Adipose tissue (tissue), 3 donors: ENCODE results near the gene GRK5. TPM values are rescaled to one million over a fixed set of nuclear protein-coding genes. Genes with fewer than 3 reads are reported as not detected.

Experiments
- H3K27ac ChIP-seq: one replicate; pipeline ENCODE4 v1.5.1; 2013; ENCODE audit warnings: low read depth, low read length
- WGBS, 3 donors: extraction: QIAGEN DNeasy Blood & Tissue Kit; methylation state at CpG; one replicate each; pipeline ENCODE4 v1.1.7; 2013; 5-methylcytosine and 5-hydroxymethylcytosine counted together
- polyA plus RNA-seq, 3 donors: library from polyadenylated mRNA; stranded (reverse); fragments of 200-250 nt; gene quantifications; one replicate each; pipeline ENCODE4 v1.2.3, GENCODE V29; 2013
- donor health status: healthy with polysubstance abuse.
- donor health status: Bipolar disorder and iron deficiency.
- donor health status: healthy.

GRK5 gene
- polyA plus RNA-seq, 3 donors: 3.2 to 38.5 (median 20.8) TPM

DNA sequence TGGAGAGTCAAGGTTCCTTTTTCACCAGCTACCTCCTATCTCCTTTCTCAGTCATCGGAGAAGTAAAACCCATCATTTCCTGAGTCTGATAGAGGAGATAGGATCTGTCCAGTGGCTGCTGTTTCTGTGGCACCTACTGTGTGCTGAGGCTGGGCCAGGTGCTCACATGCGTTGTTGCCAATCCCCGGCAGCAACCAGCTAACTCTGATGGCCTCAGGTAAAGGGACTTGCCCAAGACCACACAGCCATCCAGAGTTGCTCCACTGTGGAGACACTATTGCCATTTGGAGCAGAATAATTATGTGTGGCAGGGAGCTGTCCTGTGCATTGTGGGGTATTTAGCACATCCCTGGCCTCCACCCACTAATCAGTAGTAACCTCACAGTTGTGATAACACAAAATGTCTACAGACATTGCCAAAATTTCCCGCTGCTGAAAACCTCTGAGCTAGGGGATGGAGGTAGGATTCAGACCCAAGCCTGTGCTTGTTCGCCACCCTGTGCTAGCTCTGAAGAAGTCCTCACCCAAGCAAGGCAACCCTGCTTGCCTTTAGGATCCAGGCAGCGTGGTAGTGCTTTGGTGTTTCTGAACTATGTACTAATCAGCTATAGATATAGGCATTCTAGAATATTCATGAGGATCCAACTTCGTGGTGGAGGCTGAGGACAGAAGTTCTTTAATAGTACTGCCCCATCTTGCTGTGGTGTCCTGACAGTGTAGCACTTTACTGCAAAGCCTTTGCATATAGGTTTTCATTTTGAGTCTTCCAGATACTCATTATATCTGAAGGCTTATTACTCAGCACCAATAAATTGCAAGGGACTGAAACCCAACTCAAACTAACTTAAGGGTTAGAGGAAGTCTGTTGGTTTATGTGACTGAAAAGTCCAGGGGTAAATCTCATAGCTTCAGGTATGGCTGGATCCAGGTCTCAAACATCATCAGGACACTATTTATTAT lies 164.6 kb downstream of the GRK5 start:
- peak overlapping the region; percentile 21 for H3K27ac ChIP-seq
- WGBS, 3 donors: 76 to 83% (median 78%) methylated on average over 7 of the region's 7 CpGs

DNA sequence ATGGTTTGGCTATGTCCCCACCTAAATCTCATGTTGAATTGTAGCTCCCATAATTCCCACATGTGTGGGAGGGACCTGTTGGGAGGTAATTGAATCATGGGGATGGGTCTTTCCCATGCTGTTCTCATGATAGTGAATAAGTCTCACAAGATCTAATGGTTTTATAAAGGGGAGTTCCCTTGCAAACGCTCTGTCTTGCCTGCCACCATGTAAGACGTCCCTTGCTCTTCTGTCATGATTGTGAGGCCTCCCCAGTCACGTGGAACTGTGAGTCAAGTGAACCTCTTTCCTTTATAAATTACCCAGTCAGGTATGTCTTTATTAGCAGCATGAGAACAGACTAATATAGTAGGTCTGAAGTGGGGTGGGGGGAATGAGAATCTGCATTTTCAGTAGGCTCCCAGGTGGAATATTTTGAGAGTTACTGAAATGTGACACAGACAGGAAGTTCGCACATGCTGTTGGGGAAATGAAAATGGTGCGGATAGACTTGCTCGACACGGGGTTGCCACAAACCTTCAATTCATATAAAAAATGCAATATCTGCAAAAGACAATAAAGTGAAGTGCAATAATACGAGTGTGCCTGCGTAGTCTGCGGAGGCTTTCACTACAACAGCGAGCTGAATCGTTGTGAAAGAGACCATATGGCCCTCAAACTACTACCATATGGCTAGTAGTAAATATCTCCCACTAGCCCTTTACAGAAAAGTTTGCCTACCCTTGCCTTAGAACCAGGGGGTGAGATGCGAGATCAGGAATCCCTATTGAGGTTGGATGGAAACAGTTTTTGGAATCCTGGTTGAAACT lies 166.1 kb downstream of the GRK5 start:
- 86 to 93% (median 87%) methylated on average over 13 of the region's 13 CpGs for WGBS, 3 donors
- no peak overlapping the region for H3K27ac ChIP-seq

- H3K27ac ChIP-seq: no peak overlapping the region
These were observed 166.9 kb downstream of the GRK5 start for GRCh38 chr10:119374236-119374635.

GRCh38 chr10:119375574-119376272 lies 168.4 kb downstream of the GRK5 start:
- 69 to 74% (median 73%) methylated on average over 7 of the region's 7 CpGs for WGBS, 3 donors
- no peak overlapping the region for H3K27ac ChIP-seq

More at GRCh38 chr10:119374236-119374635, 166.9 kb downstream of the GRK5 start:
- 90 to 96% (median 91%) methylated on average over 4 of the region's 4 CpGs for WGBS, 3 donors

DNA sequence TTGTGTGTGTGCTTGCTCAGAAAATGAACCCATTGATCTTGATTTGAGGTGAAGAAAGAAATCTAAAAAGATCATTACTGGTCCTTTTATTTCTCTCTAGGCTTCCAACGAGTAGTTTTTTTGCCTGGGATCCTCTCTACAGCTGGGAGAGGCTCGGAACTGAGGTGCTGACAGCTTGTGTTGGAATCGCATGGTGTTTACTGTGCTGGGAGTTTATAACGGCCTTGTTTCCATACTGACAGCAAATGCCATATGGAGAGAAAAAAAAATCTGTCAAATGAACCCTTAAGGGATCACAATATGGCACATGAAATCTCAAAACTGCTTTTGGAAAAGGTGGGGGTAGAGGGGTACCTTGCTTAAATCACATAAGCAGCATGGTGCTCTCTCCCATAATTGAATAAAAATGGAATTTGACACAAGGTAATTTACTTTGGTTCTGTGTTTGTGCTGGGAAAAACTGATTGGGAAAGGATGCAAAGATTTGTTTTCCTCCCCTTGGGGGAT lies 170.1 kb downstream of the GRK5 start:
- H3K27ac ChIP-seq: no peak overlapping the region
- 60 to 77% (median 62%) methylated on average over 4 of the region's 4 CpGs for WGBS, 3 donors

- no peak overlapping the region for H3K27ac ChIP-seq
- WGBS, 3 donors: 73 to 87% (median 84%) methylated on average over 27 to 29 of the region's 29 CpGs
These were observed 170.8 kb downstream of the GRK5 start for GRCh38 chr10:119377958-119378736.

GRCh38 chr10:119378737-119379067 lies 171.3 kb downstream of the GRK5 start:
- no peak overlapping the region for H3K27ac ChIP-seq
- WGBS, 3 donors: 85 to 95% (median 92%) methylated on average over 8 of the region's 8 CpGs

DNA sequence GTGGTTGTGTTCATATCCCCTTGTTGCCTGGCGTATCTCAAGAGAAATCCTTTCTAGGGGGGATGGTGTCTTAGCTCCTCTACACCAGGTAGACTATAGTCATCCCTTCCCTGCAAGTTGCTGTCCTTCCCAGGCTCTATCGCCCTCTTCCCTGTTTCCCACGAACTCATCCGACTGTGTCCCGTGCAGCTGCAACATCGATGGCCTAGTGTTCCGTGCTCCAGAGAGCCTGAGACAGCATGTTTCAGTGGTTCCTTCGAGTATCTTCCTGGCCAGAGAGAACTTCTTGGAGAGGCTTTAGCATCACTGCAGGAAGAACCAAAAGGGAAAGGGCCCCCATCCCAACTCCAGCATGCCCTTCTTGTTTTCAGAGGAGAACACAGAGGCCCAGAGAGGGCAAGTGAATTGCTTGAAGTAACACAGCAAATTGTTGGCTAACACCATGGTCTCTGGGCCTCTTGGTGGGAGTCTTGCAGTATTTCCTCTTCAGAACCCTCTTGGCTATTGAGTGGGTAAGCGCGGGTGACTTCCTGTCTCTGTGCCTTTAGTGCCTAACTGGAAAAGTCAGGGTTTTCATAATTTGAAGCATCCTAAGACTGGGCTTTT lies 172.2 kb downstream of the GRK5 start:
- WGBS, 3 donors: 80 to 91% (median 81%) methylated on average over 10 of the region's 10 CpGs
- H3K27ac ChIP-seq: no peak overlapping the region

- no peak overlapping the region for H3K27ac ChIP-seq
- 72 to 88% (median 79%) methylated on average over 11 of the region's 11 CpGs for WGBS, 3 donors
These were observed 175.9 kb downstream of the GRK5 start for GRCh38 chr10:119383174-119383856.

- no peak overlapping the region for H3K27ac ChIP-seq
These were observed 176.8 kb downstream of the GRK5 start for GRCh38 chr10:119384127-119384526.

DNA sequence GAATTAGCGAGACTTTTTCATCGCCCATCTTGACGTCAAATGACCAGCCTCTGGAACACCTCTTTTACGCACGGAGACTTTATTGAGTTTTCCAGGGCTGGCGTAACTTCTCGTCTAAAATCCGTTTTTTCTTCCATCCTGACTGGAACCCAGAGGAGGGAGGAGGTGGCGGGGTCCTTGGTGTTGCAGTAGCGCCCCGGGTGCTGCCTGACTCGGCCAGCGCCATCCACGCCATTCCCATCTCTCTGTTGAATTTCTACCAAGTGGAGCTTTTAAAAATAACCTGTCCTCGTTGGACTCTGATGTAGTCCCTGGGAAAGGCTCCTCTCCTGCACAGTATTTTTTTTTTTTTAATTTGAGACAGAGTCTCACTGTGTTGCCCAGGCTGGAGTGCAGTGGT lies 179.3 kb downstream of the GRK5 start:
- H3K27ac ChIP-seq: no peak overlapping the region
- 96 to 99% (median 97%) methylated on average over 15 of the region's 15 CpGs for WGBS, 3 donors

More at GRCh38 chr10:119384127-119384526, 176.8 kb downstream of the GRK5 start:
- 85 to 96% (median 95%) methylated on average over 5 of the region's 5 CpGs for WGBS, 3 donors

DNA sequence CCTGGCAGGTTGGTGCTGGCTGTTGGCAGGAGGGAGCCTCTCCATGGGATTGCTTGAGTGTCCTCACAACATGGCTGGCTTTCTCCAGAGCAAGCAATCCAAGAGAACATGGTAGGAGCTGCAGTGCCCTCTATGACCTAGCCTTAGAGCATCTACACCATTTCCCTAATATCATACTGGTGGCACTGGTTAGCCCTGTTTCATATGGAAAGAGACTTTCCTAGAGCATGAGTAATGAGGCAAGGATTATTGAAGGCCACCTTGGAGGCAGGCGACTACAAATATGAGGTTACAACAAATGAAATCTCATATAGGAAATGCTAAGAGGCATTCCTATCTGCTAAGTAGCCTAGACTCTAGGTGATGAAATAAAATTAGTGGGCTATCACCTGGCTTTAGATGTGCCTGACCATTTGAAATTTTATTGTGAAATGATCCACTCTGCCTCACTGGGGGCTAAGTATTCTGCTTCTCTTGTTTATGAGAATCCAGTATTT lies 181.5 kb downstream of the GRK5 start:
- 92 to 98% (median 96%) methylated on average over 1 of the region's 1 CpG for WGBS, 3 donors

DNA sequence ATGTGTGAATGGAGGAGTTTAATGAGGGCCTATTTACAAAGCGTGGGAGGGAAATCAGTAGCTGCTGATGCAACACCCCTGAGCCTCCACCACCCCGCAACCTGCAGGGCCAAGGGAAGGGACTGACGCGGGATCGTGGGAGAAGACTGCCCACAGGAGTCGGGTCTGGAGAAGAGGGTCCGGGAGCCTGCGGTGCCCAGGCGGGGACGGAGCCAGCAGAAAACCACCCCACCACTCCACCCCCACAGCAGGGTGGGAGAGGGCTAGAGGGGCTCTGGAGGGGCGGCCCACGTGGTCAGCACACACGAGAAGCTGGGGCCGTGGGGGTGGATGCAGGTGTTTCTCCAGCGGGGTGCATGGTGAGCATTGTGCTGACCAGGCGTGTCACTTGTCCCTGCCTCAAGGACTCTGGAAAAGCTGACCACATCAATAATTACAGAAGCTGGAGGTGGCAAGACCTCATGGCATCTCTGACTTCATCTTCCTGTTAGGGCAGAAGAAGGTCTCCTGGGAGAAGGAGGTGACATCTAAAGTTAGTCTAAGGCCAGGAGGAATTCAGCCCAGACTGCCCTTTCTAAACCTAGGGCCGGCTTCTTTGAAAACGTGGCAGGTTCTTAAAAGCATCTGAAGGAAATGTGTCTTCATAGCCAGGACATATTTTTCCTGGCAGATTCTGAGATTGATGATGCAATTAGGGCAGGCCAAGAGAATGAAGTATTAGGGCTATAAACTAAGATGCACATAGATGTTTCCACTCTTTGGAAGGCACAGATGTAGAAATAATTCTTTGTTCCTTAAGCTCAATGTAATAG lies 184.3 kb downstream of the GRK5 start:
- WGBS, 3 donors: 80 to 85% (median 80%) methylated on average over 18 of the region's 18 CpGs
- H3K27ac ChIP-seq: no peak overlapping the region

More for the DNA sequence above, 181.5 kb downstream of the GRK5 start:
- no peak overlapping the region for H3K27ac ChIP-seq

DNA sequence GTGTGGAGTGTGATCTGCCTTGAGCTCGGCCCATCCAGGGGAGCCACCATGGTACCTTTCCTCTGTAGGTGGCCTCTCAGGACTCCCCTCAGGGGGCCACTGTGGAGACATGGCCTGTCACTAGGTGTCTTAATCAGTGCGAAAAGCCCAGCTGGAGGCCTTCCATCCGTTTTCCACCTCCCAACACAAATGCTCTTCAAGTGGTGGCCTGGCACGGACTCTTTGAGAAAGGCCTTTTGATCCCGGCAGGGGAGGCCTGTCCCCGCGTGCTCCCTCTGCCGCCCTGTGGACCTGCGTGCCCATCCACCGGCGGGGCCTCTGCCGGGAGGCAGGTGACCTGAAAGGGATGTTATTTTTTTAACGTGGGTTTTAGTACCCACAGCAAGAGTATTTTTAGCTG lies 185.6 kb downstream of the GRK5 start:
- 85 to 95% (median 86%) methylated on average over 13 of the region's 13 CpGs for WGBS, 3 donors
- H3K27ac ChIP-seq: no peak overlapping the region

DNA sequence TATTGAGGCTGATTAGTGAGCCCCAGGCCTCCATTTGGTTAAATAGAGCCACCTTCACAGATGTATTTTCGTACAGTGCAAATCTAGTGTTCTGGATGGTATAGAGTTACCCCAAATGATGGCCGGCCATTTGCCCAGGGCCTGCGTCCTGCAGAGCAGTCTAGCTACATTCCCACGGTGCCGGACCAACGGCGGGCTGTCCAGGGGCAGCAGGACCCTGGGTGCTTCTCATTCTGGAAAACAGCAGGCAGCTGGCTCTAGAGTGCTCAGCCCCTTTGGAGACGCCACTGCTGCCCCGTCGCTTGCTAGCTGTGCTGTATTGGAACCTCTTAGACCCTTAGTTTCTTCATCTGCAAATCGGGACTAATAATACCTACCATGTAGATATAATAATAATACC lies 186.1 kb downstream of the GRK5 start:
- WGBS, 3 donors: 78 to 95% (median 89%) methylated on average over 11 of the region's 11 CpGs

DNA sequence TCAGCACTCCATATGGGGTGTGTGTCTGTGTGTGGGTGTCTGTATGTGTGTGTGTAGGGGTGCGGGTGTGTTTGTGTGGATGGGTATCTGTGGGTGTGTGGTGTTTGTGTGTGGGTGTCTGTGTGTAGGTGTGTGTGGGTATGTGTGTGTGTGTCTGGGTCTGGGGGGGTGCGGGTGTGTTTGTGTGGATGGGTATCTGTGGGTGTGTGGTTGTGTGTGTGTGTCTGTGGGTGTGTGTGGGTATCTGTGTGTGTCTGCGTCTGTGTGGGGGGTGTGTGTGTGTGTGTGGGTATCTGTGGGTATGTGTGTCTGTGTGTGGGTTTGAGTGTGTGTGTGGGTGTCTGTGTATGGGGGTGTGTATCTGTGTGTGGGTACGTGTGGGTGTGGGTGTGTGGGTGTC lies 186.5 kb downstream of the GRK5 start:
- WGBS, 3 donors: 92 to 98% (median 94%) methylated on average over 4 of the region's 4 CpGs
- H3K27ac ChIP-seq: no peak overlapping the region

More for the DNA sequence above, 186.1 kb downstream of the GRK5 start:
- H3K27ac ChIP-seq: no peak overlapping the region
